ENCODE data around the gene SARS1. TPM values are rescaled to one million over a fixed set of nuclear protein-coding genes. Genes with fewer than 3 reads are reported as not detected.

Gene SARS1
- total and polyA plus RNA-seq, 2 of the 8 experiments (the other 6 are each of a cell fraction or from before 2014, with no cell fraction given): 83.1 to 146 TPM

- Histone ChIP-seq H2BK5ac (ENCODE audit: low read depth, low read length) (no peak overlapping the region), H3K79me2 (ENCODE audit: control insufficient read depth in 1 of 2, insufficient read depth in 2 of 2, low read length in 2 of 2) (no peaks in the 10 kb centered on the region), H4K91ac (replicated peaks; ENCODE audit: insufficient read length, low read length) (no peak overlapping the region), H3K9ac (replicated peaks in 1 of 4; ENCODE audit: extremely low read depth in 1 of 4, low read depth in 3 of 4, low read length in 3 of 4) (no peak overlapping the region), H3K4me2 (ENCODE audit: insufficient read depth in 1 of 2, low read depth in 2 of 2, low read length in 2 of 2) (no peak overlapping the region), H4K5ac (ENCODE audit: insufficient read length, low read depth, low read length) (no peak overlapping the region), H3K23me2 (ENCODE audit: low read depth, low read length) (no peaks in the 10 kb centered on the region), H3K4me1 (replicated peaks in 1 of 4; ENCODE audit: control insufficient read depth in 3 of 4, insufficient read depth in 4 of 4, low read length in 3 of 4) (peaks cover 0 to 5% (median 1%) of the 10 kb centered on the region in 4 experiments; a peak in 4 of 7 replicates), H3K18ac (ENCODE audit: extremely low read depth, low read length) (no peak overlapping the region), H3K56ac (replicated peaks; ENCODE audit: insufficient read length, low read depth, low read length) (no peak overlapping the region), H2BK12ac (ENCODE audit: low read depth, low read length) (no peak overlapping the region), H3K27ac (ENCODE audit: low read depth, low read length) (no peak overlapping the region), H2AFZ (ENCODE audit: low read length) (no peak overlapping the region), H3K4ac (replicated peaks; ENCODE audit: insufficient read length, low read depth, low read length) (no peak overlapping the region), H2AK5ac (ENCODE audit: low read depth, low read length) (no peak overlapping the region), H3K79me1 (ENCODE audit: low read depth, low read length) (no peaks in the 10 kb centered on the region), H3K23ac (ENCODE audit: insufficient read length) (no peak overlapping the region), H3K27me3 (replicated peaks in 1 of 4; ENCODE audit: control insufficient read depth in 3 of 4, extremely low read depth in 1 of 4, insufficient read depth in 3 of 4, low read length in 3 of 4) (no peaks in the 10 kb centered on the region), H2BK120ac (replicated peaks; ENCODE audit: low read depth, low read length) (no peak overlapping the region), H2BK20ac (ENCODE audit: low read length) (no peak overlapping the region), H4K20me1 (replicated peaks in 1 of 2; ENCODE audit: control insufficient read depth in 1 of 2, insufficient read depth in 2 of 2, low read length in 2 of 2) (peaks cover 0 to 7% of the 10 kb centered on the region in 2 experiments), H3K36me3 (ENCODE audit: control insufficient read depth in 2 of 4, insufficient read depth in 4 of 4, low read length in 3 of 4) (peaks cover 4 to 19% (median 15%) of the 10 kb centered on the region in 4 experiments; a peak in 4 of 8 replicates), H3K14ac (ENCODE audit: insufficient read length) (no peak overlapping the region), H4K8ac (ENCODE audit: extremely low read depth, insufficient read depth, low read length) (no peak overlapping the region), H3K4me3 (ENCODE audit: extremely low read depth in 1 of 4, insufficient read depth in 2 of 4, low read depth in 3 of 4, low read length in 4 of 4) (no peak overlapping the region), H3K9me3 (ENCODE audit: insufficient read depth in 2 of 2, low read depth in 1 of 2, low read length in 1 of 2) (no peaks in the 10 kb centered on the region), H2BK15ac (ENCODE audit: low read length) (no peak overlapping the region)
- FAIRE-seq (no peak), DNase-seq (ENCODE audit: low read depth in 1 of 2, low spot score in 2 of 2) (no peak)
- 90% methylated on average over 20 of the region's 20 CpGs; no CpG with 5 or more reads in 1 of the 2 experiments for WGBS, 2 experiments (ENCODE audit: extremely low coverage in 1 of 2, insufficient coverage in 1 of 2, insufficient read length in 1 of 2, insufficient replicate concordance in 2 of 2, low coverage in 1 of 2, low lambda C conversion rate in 2 of 2, missing lambda C conversion rate in 1 of 2)
- POLR2A ChIA-PET (ENCODE audit: partially characterized antibody): no interaction called here
- TF ChIP-seq CBX5 (IDR thresholded peaks at IDR 0.05; ENCODE audit: low read depth, low read length) (no peak), SP1 (IDR thresholded peaks at IDR 0.05; ENCODE audit: low read depth, low read length) (no peak), NANOG (IDR thresholded peaks at IDR 0.05; ENCODE audit: insufficient read depth, low read depth, low read length, poor library complexity, severe bottlenecking) (no peak), TEAD4 (IDR thresholded peaks at IDR 0.05; ENCODE audit: low read depth, low read length) (no peak), TAF7 (optimal IDR thresholded peaks at IDR 0.05; ENCODE audit: borderline replicate concordance, low read depth, low read length) (no peak), HDAC2 (IDR thresholded peaks at IDR 0.05; ENCODE audit: borderline replicate concordance in 1 of 2, low read depth in 2 of 2, low read length in 2 of 2) (no peak), EP300 (IDR thresholded peaks at IDR 0.05; ENCODE audit: borderline replicate concordance in 1 of 2, low read depth in 2 of 2, low read length in 2 of 2) (no peak), RFX5 (IDR thresholded peaks at IDR 0.05; ENCODE audit: borderline replicate concordance, low read depth, low read length) (no peak)
- TF ChIP-seq, protein P1, sequence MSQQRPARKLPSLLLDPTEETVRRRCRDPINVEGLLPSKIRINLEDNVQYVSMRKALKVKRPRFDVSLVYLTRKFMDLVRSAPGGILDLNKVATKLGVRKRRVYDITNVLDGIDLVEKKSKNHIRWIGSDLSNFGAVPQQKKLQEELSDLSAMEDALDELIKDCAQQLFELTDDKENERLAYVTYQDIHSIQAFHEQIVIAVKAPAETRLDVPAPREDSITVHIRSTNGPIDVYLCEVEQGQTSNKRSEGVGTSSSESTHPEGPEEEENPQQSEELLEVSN (IDR thresholded peaks at IDR 0.05): no peak
- CTCF ChIA-PET (ENCODE audit: partially characterized antibody): interaction anchor here (0.6 to 1.2 kb wide), 3 partner anchors 14 to 262 kb away, joined by 3 read pairs; no protein-coding TSS in a partner anchor
These were observed 57.1 kb downstream of the SARS1 start for GRCh38 chr1:109270623-109271317.
